ENCODE measurements around the gene EXOC7. TPM values are rescaled to one million over a fixed set of nuclear protein-coding genes. Genes with fewer than 3 reads are reported as not detected.
"Not testable (repeated sequence)": the region's sequence is repeated elsewhere in the genome, so short reads cannot be mapped to it uniquely, and the experiment has no call there.

The EXOC7 gene
- total RNA-seq, 2 donors from 2014 or later: 136 to 159 TPM

GRCh38 chr17:76079956-76080767 is 23.4 kb downstream of the EXOC7 start:
- TF ChIP-seq POLR2A (IDR thresholded peaks at IDR 0.05): no peak
- TF ChIP-seq POLR2AphosphoS5 (IDR thresholded peaks at IDR 0.05): no peak
- TF ChIP-seq, protein P1, sequence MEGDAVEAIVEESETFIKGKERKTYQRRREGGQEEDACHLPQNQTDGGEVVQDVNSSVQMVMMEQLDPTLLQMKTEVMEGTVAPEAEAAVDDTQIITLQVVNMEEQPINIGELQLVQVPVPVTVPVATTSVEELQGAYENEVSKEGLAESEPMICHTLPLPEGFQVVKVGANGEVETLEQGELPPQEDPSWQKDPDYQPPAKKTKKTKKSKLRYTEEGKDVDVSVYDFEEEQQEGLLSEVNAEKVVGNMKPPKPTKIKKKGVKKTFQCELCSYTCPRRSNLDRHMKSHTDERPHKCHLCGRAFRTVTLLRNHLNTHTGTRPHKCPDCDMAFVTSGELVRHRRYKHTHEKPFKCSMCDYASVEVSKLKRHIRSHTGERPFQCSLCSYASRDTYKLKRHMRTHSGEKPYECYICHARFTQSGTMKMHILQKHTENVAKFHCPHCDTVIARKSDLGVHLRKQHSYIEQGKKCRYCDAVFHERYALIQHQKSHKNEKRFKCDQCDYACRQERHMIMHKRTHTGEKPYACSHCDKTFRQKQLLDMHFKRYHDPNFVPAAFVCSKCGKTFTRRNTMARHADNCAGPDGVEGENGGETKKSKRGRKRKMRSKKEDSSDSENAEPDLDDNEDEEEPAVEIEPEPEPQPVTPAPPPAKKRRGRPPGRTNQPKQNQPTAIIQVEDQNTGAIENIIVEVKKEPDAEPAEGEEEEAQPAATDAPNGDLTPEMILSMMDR (IDR thresholded peaks at IDR 0.05): no peak
- 5% methylated on average over 22 of the region's 23 CpGs for WGBS
- intact Hi-C loops (cut with DNase I): no loop called here
- Histone ChIP-seq H3K4me3 (no peak overlapping the region), H3K27me3 (replicated peaks; ENCODE audit: insufficient read depth) (peaks cover 16% of the 10 kb centered on the region), H3K4me1 (replicated peaks) (no peaks in the 10 kb centered on the region), H3K27ac (no peak overlapping the region), H3K36me3 (peaks cover 0 to 20% of the 10 kb centered on the region in 2 donors), H3K9me3 (no peaks in the 10 kb centered on the region)
- no peak for DNase-seq (ENCODE audit: low spot score)

GRCh38 chr17:76079535-76079955 is 24.0 kb downstream of the EXOC7 start:
- TF ChIP-seq POLR2AphosphoS5 (IDR thresholded peaks at IDR 0.05): no peak

DNA sequence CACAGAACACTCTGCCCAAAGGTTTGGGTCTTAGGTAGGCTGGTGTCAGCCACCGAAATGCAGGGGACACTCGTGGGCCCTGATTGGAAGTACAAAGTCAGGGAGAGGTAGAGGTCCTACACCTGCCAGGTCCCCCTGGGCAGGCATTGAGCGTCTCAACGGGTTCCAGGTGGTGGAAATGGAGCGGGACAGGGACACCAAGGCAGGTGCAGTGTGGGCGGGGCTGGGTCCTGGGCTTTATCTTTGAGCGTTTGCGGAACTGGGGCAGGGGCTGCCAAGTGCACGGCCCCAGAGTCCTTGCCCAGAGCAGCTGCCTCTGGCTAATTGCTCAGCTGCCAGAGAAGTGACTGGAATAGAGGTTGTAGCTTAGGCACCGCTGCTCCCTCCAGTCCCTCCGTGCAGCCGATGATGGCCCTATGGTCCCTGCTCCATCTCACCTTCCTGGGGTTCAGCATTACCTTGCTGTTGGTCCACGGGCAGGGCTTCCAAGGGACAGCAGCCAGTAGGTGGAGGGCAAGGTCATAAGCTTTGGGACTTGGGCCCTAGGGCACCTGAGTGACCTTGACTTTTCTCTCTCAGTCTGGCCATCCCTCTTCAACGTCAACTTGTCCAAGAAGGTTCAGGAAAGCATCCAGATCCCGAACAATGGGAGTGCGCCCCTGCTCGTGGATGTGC is 24.6 kb downstream of the EXOC7 start, which contains the start of gene ZACN:
Gene ZACN (plus strand): TSS at position 323 of the 675 bp plus-strand sequence. CDS start 83 bp downstream, at position 406.
- Histone ChIP-seq H3K4me1 (replicated peaks) (no peaks in the 10 kb centered on the region), H3K27ac (no peak within 1 kb of the TSS), H3K36me3 (peaks cover 0 to 11% of the 10 kb centered on the region in 2 donors), H3K9me3 (no peaks in the 10 kb centered on the region), H3K27me3 (replicated peaks; ENCODE audit: insufficient read depth) (peaks cover 25% of the 10 kb centered on the region), H3K4me3 (no peak within 1 kb of the TSS)
- TF ChIP-seq POLR2A (IDR thresholded peaks at IDR 0.05) (no peak), POLR2AphosphoS5 (IDR thresholded peaks at IDR 0.05) (no peak)
- TF ChIP-seq, protein P1 (IDR thresholded peaks at IDR 0.05): no peak
- intact Hi-C loops (cut with DNase I): no loop called here
- no peak for DNase-seq (ENCODE audit: low spot score)
- 44% methylated on average over 16 of the region's 17 CpGs for WGBS

More at GRCh38 chr17:76079535-76079955, 24.0 kb downstream of the EXOC7 start:
- peaks cover 21% of the 10 kb centered on the region for H3K27me3 ChIP-seq (replicated peaks; ENCODE audit: insufficient read depth)
- DNase-seq (ENCODE audit: low spot score): no peak
- intact Hi-C loops (cut with DNase I): no loop called here
- H3K4me1 ChIP-seq (replicated peaks): no peaks in the 10 kb centered on the region
- H3K4me3 ChIP-seq: no peak overlapping the region
- WGBS: 17% methylated on average over 9 of the region's 9 CpGs
- no peaks in the 10 kb centered on the region for H3K9me3 ChIP-seq
- no peak overlapping the region for H3K27ac ChIP-seq
- H3K36me3 ChIP-seq: peaks cover 0 to 14% of the 10 kb centered on the region in 2 donors

GRCh38 chr17:76078370-76078769 is 25.2 kb downstream of the EXOC7 start:
- WGBS: 70% methylated on average over 5 of the region's 5 CpGs
- peaks cover 31% of the 10 kb centered on the region for H3K27me3 ChIP-seq (replicated peaks; ENCODE audit: insufficient read depth)
- H3K4me3 ChIP-seq; DNase-seq (ENCODE audit: low spot score); intact Hi-C loops (cut with DNase I); H3K4me1 ChIP-seq (replicated peaks); H3K27ac ChIP-seq; H3K9me3 ChIP-seq: not testable (repeated sequence)
- peaks cover 0 to 11% of the 10 kb centered on the region in 2 donors for H3K36me3 ChIP-seq

DNA sequence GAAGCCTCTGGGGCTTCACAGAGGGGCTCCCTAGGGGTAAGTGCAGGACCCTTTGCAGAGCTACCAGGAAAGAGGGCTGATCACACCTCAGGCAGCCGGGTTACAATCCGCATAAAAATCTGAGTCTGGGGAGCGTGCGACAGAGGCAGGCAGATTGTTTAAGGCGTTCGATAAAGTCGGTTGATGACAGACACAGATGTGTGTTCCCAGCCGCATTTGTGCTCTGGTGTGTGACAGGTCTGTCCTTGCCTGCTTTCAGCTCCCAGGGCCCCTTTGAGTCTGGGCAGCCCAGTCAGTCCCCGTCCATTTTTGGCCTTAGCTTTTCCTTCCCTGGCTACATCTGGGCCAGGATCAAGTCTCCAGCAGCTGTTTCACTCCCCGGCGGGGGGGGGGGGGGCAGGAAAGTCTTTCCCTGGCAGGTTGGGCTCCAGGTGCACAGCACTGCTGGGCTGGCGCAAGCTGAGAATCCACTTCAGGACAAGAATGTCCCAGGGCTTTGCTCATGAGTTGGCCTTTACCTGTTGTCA is 25.9 kb downstream of the EXOC7 start:
- TF ChIP-seq, protein P1 (IDR thresholded peaks at IDR 0.05): no peak
- no peak for TF ChIP-seq POLR2A (IDR thresholded peaks at IDR 0.05)
- DNase-seq (ENCODE audit: low spot score): no peak
- 24% methylated on average over 12 of the region's 12 CpGs for WGBS
- intact Hi-C loops (cut with DNase I): no loop called here
- Histone ChIP-seq H3K9me3 (no peaks in the 10 kb centered on the region), H3K4me3 (no peak overlapping the region), H3K27me3 (replicated peaks; ENCODE audit: insufficient read depth) (peaks cover 32% of the 10 kb centered on the region), H3K36me3 (peaks cover 0 to 3% of the 10 kb centered on the region in 2 donors), H3K4me1 (replicated peaks) (no peaks in the 10 kb centered on the region), H3K27ac (no peak overlapping the region)

All from prostate gland (tissue), 2 donors.